GM19324 (cell line): ENCODE measurements around the gene STAB1.
"Not testable (repeated sequence)": the region's sequence is repeated elsewhere in the genome, so short reads cannot be mapped to it uniquely, and the experiment has no call there.

Experiments used
- ATAC-seq: cut with Tn5 transposase; IDR thresholded peaks from one replicate; pipeline ENCODE4 v1.9.1; 2021; ENCODE audit warnings: mild to moderate bottlenecking, moderate library complexity; ENCODE audit not compliant: unreplicated experiment, low FRiP score

STAB1 gene

DNA sequence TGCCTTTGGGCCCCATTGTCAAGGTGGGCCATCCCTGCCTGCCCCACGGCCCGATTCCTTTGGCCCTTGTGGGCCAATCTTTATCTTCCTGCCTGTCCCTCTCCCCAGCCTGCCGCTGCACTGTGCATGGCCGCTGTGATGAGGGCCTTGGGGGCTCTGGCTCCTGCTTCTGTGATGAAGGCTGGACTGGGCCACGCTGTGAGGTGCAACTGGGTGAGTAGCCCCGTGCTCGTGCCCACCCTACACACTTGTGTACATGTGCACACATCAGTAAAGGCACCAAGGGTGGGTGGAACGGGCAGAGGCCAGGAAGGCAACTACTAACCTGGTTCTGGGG, 26.3 kb downstream of the STAB1 start:
- ATAC-seq, result no peak

DNA sequence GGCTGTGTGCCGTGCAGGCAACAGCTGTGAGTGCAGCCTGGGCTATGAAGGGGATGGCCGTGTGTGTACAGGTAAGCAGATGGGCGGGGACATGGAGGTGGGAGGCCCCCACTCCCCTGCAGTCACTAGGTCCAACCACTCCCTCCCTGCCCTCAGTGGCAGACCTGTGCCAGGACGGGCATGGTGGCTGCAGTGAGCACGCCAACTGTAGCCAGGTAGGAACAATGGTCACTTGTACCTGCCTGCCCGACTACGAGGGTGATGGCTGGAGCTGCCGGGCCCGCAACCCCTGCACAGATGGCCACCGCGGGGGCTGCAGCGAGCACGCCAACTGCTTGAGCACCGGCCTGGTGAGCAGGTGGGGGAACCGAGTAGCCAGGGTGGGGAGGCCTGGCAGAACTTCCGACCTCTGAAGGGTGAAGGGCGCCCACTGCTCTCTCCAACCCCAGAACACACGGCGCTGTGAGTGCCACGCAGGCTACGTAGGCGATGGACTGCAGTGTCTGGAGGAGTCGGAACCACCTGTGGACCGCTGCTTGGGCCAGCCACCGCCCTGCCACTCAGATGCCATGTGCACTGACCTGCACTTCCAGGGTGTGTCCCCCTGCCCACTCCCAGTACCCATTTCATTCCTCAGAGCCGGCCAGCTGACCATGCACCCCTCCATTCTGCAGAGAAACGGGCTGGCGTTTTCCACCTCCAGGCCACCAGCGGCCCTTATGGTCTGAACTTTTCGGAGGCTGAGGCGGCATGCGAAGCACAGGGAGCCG, 26.9 kb downstream of the STAB1 start:
- no peak for ATAC-seq

DNA sequence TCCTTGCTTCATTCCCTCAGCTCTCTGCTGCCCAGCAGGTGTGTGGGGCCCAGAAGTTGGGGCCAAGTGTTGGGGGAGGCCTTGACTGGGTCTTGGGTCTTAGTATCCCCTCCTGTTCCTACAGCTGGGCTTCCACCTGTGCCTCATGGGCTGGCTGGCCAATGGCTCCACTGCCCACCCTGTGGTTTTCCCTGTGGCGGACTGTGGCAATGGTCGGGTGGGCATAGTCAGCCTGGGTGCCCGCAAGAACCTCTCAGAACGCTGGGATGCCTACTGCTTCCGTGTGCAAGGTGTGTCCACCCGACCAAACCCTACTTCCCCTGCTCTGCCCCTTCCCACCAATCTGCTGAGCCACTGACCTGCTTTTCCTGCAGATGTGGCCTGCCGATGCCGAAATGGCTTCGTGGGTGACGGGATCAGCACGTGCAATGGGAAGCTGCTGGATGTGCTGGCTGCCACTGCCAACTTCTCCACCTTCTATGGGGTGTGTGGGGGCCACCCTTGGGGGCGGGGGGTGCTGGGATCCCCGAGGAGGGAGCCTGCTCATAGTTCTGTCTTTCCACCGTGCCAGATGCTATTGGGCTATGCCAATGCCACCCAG, 27.6 kb downstream of the STAB1 start:
- ATAC-seq, result no peak

DNA sequence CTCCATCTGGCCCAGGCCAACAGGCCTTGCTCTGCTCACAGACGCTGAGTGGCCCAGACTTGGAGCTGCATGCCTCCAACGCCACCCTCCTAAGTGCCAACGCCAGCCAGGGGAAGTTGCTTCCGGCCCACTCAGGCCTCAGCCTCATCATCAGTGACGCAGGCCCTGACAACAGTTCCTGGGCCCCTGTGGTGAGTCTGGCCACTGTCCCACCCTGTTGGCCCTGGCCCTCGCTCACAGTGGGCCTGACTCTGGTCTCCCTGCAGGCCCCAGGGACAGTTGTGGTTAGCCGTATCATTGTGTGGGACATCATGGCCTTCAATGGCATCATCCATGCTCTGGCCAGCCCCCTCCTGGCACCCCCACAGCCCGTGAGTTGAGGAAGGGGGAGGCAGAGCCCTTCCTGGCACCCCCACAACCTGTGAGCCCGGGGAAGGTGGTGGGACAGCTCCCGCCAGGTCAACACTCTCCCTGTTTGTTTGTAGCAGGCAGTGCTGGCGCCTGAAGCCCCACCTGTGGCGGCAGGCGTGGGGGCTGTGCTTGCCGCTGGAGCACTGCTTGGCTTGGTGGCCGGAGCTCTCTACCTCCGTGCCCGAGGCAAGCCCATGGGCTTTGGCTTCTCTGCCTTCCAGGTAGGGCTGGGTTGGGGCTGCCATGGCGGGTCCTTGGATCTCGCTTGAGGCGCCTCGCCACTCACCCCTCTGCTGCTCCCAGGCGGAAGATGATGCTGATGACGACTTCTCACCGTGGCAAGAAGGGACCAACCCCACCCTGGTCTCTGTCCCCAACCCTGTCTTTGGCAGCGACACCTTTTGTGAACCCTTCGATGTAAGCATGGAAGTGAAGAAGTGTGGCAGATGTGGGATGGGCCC, 28.5 kb downstream of the STAB1 start:
- no peak for ATAC-seq

DNA sequence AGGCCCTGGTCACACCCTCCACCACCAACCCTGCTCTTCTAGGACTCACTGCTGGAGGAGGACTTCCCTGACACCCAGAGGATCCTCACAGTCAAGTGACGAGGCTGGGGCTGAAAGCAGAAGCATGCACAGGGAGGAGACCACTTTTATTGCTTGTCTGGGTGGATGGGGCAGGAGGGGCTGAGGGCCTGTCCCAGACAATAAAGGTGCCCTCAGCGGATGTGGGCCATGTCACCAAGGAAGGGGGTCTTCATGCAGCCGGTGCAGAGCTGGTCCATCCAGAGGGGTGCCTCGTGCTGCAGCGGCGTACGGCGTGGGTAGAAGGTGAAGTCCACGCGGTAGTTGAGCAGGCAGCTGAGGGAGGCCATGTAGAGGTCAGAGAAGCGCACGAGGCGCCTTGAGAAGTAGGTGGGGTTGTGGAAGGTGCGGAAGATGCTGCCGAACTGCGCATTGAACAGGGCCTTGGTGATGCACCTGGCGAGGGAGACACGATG, 29.2 kb downstream of the STAB1 start:
- no peak for ATAC-seq

DNA sequence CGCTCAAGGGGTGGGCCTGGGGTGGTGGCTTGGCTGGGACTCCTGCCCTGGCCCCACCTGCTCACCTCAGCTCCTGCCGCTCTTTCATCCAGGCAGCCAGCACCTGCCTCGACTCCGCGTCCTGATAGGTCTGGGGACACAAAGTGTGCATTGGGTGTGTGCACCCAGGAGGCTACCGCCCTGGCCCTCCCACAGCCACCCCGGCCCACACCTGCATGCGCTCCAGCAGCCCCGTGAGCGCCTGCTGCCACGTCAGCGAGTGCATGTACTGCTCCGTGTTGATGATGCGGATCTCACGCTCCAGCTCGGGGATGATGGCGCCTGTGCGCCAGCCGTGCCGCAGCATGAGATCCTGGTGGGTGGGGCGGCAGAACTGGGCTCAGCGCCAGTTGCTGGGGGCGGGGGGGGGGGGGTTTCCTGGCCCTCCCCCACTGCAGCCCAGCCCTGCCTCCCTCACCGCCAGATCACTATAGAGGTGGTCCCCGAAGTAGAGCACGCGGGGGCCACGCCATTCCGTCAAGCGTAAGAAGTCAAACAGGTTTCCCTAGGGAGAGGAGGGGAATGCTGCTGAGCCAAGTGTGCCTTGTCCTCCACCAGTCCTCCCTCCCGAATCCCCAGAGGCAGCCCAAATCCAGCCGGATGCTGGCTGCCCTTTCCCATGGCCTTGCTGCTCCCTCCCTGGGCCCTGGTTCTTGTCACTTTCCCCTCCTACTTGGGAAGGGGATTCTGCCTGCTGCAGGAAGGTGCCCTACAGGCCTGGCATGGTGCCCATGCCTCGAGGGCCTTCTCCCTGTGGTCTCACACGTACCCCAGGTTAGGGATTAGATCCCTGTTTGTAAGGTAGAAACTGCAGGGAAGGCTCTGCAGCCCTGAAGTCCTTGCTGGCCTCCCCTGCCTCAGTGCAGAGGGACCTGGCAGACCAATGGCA, 29.9 kb downstream of the STAB1 start:
- ATAC-seq, result no peak

DNA sequence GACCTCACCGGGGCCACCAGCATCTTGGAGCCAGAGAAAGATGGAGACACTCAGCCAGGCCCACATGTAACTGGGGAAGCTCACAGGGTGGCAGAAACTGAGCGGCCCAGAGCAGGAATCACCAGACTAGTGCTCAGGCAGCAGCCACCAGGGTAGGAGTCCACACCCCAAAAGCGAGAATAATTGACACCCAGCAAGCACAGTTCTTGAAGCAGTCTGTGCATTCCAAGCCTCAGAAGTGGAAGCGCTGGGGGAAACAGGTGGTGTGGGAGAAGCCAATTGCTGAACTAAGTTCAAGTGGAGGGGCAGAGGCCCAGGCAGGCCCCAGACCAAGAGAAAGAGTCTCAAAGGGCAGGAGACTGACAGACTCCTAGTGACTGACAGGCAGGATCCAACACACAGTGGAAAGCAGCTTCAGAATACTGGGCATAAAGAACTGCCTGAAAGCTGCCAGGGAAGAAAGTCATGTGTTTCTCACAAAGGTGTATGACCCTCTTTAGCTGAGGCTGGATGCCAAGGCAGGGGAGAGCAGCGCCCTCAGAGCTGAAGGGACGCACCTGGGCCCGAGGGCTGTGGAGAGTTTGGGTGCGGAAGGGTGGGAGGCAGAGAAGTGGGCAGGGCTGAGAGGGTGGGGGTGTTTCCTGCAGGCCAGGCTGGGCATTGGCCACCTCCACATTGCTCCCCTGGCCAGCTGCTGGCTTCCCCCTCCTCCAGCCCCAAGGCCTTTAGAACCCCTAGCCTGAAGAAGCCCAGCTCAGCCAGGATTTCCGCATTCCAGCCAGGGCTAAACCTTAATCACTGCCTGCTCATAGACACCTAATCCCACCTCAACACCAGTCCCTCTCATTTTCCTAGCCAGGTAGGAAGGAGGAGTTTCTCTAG, 30.8 kb downstream of the STAB1 start:
- ATAC-seq, result no peak

DNA sequence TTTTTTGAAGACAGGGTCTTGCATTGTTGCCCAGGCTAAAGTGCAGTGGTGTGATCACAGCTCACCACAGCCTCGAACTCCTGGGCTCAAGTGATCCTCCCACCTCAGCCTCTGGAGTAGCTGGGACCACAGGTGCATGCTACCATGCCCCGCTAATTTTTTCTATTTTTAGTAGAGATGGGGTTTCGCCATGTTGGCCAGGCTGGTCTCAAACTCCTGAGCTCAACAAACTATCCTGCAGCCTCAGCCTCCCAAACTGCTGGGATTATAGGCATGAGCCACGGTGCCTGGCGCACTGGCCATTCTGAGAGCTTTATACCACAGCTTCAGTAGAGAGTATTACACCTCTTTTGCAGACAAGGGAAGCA, 31.5 kb downstream of the STAB1 start:
- not testable (repeated sequence) for ATAC-seq

DNA sequence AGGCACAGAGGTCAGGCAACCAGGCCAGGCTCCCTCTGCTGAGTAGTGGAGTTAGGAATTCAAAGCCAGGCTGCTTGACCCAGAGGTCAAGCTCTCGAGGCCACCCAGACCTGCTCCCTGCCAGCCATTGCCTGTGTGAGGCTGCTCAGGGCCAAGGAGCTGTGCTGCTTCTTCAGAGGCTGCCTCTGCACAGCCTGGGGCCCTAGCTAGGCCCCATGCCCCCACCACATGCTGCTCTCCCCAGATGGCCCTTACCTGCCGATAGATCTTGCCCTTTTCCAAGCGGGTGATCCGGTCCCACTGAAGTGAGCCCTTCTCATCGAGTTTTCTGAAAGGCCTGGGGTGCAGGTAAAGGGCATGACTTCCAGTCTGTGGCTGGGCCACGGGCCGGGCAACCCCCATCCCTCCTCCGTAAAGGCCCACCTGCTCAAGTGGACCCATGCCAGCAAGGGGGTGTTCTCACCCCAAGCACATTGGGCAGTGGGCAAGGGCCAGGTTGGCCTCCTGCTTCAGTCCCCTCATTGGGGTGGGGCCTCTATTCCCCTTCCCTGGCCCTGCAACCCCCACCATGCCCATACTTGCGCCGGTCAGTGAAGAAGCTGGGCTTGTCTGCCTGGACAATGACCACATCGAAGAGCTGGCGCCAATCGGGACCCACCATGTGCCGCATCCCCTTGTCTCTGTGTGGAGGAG, 32.0 kb downstream of the STAB1 start:
- no peak for ATAC-seq

DNA sequence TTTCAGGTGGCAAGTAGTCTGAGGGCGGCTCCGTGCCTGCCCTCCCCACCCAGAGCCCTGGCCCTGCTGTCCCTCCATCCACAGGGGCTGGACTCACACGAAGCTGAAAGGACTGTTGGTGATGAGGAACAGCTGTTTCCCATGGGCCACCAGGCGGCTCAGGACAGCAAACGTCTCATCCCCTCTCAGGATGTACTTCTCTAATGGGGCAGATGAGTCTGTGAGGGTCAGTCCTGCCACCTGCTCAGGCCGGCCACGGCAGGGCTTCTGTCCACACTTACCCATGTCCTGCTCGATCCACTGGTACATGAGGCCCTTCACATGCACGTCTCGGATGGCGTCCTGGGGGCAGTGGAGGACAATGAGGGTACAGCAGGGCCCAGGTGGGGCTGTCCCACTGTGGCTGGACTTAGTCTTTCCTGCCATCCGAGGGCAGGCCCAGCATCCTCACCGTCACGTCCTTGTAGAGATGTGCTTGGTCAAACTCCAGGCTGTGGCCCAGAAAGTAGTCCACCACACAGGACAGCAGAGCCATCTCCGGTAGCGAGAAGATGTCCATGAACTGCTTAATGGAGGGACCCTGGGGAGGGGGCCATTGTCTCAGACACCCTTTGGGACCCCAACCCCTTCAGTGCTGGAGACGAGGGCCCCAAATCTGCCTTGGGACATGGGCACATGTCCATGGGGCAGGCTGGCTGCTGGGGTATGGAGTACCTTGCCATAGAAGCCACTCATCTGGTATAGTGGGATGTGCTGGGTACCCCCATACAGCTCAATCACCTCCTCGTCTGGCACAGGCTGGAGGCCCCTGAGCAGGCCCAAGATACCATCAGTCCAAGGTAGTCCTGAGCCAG, 32.8 kb downstream of the STAB1 start:
- ATAC-seq, result no peak

DNA sequence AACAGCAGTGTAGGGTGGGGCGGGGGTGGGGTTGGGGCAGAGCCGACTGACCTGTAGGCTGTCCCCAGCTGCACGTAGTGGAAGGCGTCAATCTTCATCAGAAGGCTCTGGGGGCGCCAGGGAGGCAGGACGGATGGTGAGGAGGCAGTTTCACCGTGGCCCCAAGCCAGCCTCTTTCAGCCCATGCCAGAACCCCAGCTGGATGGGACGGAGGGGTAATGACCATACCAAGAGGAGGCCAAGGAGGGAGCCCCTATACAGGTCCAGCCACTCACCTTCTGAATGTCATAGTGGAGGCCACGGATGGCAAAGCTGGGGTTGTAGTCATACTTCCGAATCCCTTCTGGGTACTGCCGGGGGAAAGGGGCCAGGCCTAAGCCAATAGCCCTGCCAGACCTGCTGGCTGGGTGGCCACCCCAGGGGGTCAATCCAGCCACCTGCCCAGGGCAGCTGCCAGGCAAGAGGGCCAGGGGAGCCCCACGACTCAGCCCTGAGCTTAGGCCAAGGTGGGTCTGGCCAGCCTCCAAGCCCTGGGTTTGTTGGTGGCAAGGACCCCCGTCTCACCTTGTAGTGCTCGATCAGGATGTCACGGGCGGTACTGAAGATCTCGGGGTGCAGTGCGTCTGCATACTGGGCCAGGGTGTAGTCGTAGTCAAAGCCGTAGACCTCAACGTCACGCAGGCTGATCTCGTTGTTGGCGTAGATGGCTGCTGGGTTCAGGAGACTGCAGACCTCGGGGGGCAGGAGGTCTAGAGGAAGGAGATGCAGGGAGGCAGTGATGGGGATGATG, 33.6 kb downstream of the STAB1 start:
- ATAC-seq, result no peak

DNA sequence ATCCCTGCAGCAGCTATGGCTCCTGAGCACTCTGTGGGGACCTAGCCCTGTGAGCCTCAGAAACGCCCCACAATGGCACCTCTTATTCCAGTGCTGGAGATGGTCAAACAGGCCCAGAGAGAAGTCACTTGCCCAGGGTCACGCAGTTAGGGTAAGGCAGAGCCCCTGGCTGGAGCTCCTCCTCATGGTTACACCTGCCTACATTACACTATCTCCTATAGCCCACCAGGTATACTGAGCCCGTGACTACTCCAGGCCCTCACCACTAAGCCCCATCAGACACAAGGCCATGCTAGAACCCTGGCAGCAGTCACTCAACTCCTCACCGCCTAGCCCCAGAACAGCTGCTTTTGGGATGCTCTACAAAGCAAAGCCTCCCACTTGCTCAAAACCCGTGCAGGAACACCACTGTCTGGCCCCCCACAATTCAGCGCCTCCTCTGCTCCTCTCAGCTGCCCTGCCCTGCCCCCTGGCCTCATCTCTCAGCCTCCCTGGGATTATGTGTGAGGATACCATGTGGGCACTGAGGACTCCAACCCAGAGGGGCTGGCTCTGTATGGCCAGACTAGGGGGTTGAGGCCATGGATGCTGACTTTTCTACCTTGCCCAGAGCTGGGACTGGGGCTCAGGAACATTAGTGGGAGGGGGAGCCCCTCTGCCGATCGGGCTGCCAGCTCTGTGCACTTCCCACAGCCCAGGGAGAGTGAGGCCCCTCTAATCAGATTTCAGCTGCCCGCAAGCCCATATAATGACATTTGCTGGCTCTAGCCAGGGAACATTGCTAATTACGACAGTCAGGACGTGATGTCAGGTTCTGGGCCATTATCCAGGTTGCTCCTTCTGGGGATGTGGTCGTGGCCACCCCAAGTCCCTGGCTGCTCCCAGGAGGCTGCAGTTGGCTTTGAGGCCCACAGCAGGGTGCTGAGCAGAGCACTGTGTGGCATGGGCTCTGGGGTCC, 34.5 kb downstream of the STAB1 start:
- no peak for ATAC-seq

DNA sequence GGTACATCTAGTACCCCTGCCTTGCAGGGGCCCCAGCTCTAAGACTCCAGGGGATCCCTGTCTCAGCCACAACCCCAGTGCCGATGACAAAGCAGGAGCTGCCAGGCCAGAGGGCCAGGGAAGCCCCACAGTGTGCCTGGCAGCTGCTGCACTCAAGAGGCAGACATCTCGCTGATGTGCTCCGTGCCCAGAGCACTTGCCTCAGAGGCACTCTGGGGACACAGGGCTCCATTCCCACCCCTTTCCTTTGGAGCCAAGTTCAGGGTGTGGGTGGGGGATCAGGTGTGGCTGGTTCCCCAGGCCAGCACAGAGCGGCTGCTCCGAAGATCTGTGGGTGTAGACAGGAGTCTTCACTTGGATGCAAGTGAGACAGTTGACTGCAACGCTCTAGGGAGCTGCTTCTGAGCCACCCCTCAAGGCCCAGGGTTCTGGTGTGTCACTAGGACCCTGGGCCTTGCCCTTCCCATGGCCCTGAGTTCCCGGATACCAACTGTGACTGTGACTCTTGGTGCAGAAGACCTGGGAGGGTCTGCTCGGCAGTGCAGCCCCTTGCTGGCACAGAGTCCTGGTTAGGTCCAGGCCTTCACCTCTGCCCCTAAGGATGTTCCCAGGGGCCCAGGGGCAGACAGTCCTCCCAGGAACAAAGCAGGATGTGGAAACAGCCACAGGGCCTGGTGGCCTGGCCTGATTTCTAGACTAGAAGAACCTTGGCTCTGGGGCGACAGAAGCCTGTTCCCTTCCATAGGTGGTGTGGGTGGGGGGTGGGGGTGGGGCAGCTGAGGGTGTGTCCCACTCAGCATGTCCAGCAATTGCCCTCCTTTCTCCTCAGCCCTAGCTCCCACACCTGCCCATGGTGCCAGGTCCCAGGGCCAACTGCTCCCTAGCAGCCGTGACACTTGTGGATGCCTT, 36.0 kb downstream of the STAB1 start:
- ATAC-seq, result no peak

DNA sequence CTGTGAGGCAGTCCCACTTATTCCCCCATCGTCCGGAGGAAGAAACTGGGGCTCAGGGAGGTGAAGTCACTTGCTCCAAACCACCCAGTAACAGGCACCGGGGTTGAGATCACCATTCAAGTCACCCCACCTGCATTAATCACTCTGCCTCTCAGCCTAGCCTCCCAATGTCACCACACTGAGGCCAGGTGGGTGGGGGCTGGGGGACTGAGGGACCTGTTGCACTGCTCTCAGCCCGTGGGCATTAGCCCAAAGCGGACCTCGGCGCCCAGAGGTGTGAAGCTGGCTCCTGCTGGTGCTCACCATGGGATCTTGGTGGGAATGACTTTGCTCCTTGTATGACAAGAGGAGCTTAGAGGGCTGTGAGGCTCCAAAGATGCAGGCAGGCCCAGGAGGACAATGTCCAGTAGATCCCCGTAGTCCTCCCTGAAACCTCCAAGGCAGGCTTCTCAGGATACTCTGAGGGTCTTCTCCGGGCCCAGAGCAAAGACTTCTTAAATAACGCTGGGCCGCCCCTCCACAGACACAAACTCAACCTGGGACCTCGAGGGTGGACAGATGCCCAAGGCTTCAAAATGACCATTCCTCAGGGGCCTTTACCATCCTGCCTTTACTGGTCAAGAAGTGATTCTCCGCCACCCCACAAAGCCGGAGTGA, 36.9 kb downstream of the STAB1 start:
- no peak for ATAC-seq

DNA sequence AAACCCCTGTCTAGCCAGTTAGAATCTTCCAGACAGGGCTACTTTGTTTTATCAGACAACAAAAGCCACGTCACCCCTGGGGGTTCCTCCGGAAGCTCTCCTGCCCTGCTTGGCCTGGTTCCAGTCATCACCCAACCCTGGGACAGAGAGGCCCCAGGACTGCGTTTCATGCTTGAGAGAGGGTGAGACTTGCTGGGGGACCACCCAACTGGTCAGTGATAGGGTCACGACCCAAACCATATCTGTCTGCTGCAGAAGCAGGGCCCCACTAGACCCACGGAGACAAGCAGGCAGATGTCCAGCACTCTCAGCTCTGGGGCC, 37.3 kb downstream of the STAB1 start:
- ATAC-seq, result no peak
